Measurements from ENCODE around the gene GIGYF2. TPM values are rescaled to one million over a fixed set of nuclear protein-coding genes. Genes with fewer than 3 reads are reported as not detected.

GIGYF2 gene, protein sequence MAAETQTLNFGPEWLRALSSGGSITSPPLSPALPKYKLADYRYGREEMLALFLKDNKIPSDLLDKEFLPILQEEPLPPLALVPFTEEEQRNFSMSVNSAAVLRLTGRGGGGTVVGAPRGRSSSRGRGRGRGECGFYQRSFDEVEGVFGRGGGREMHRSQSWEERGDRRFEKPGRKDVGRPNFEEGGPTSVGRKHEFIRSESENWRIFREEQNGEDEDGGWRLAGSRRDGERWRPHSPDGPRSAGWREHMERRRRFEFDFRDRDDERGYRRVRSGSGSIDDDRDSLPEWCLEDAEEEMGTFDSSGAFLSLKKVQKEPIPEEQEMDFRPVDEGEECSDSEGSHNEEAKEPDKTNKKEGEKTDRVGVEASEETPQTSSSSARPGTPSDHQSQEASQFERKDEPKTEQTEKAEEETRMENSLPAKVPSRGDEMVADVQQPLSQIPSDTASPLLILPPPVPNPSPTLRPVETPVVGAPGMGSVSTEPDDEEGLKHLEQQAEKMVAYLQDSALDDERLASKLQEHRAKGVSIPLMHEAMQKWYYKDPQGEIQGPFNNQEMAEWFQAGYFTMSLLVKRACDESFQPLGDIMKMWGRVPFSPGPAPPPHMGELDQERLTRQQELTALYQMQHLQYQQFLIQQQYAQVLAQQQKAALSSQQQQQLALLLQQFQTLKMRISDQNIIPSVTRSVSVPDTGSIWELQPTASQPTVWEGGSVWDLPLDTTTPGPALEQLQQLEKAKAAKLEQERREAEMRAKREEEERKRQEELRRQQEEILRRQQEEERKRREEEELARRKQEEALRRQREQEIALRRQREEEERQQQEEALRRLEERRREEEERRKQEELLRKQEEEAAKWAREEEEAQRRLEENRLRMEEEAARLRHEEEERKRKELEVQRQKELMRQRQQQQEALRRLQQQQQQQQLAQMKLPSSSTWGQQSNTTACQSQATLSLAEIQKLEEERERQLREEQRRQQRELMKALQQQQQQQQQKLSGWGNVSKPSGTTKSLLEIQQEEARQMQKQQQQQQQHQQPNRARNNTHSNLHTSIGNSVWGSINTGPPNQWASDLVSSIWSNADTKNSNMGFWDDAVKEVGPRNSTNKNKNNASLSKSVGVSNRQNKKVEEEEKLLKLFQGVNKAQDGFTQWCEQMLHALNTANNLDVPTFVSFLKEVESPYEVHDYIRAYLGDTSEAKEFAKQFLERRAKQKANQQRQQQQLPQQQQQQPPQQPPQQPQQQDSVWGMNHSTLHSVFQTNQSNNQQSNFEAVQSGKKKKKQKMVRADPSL (N-terminal part only)
- polyA plus RNA-seq (27.1 to 35.5 TPM (median 32.8 TPM) in 3 replicates), polyA minus RNA-seq (66.7 to 102 TPM (median 73.6 TPM) in 3 replicates)
- polyA plus RNA-seq (2011; ENCODE audit: low read depth): 51.6 TPM
- polyA plus RNA-seq (2011; cell fraction: cytosol; rRNA removed): 16.0 and 20.7 TPM in 2 replicates
- 48.7 and 59.2 TPM in 2 replicates for polyA plus RNA-seq (2011; cell fraction: nucleus; rRNA removed)
- polyA plus RNA-seq (2012; ENCODE audit: low replicate concordance): 25.4 and 37.6 TPM in 2 replicates
- polyA minus RNA-seq (2011; cell fraction: cytosol; rRNA and poly(A)+ RNA removed): 37.4 TPM
- polyA minus RNA-seq (2011; cell fraction: nucleus; rRNA and poly(A)+ RNA removed): 68.1 and 134 TPM in 2 replicates

DNA sequence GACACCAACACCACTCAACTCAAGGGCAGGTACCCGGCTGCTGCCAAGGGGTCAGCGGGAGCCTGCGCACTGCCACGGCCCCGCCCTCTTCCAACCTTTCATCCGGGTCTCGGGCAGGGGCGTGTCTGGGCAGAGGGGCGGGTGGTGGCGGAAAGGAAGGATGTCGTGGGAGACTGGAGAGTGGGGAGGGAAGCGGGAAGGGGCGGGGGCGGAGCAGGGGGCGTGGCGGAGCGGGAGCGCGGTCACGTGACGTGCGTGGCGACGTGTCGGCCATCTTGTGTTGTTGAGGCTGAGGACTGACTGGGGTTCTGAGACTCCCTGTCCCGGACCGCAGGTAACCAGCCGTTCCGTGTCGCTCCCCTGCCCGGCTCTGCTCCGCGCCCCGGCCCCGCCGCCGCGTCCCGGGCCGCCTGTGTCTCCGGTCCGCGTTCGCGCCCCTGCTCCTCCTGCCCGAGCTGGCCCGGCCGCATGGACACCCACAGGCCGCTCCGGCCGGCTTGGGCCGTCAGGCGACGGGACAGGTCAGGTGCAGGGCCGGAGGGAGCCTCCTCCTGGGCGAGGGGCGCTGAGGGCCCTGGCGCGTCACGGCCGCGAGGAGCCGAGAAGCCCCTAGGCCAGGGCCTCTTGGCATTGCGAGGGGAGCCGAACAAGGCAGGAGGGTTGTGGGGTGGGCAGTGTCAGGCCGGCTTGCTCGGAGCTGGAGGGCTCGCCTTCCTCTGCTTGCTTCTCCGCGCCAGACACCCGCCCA is at the start of gene GIGYF2:
Gene GIGYF2 (plus strand): TSS at position 273 of the 748 bp plus-strand sequence. CDS start 37,867 bp downstream, outside the sequence.
- H3K79me2 ChIP-seq (ENCODE audit: control insufficient read depth, insufficient read depth, low read length): peaks cover 49% of the 10 kb centered on the region

More for the DNA sequence above, at the start of gene GIGYF2:
- Histone ChIP-seq H3K9me3 (ENCODE audit: control insufficient read depth, low read depth, low read length) (no peaks in the 10 kb centered on the region), H4K20me1 (ENCODE audit: control insufficient read depth, extremely low read depth, insufficient read depth, low read length) (peaks cover 3% of the 10 kb centered on the region), H3K4me3 (ENCODE audit: control insufficient read depth in 2 of 3, extremely low read depth in 1 of 3, insufficient read depth in 2 of 3, low read depth in 1 of 3, low read length in 3 of 3) (peak within 1 kb of the TSS; percentile 94 to 99 (median 97)), H3K36me3 (ENCODE audit: control insufficient read depth in 2 of 2, extremely low read depth in 1 of 2, insufficient read depth in 2 of 2, low read length in 2 of 2) (no peaks in the 10 kb centered on the region), H2AFZ (ENCODE audit: control insufficient read depth, low read length) (peak within 1 kb of the TSS; percentile 93), H3K4me2 (ENCODE audit: control insufficient read depth, extremely low read depth, insufficient read depth, low read depth, low read length) (peak within 1 kb of the TSS; percentile 88), H3K4me1 (ENCODE audit: control insufficient read depth, extremely low read depth, insufficient read depth, low read length) (peaks cover 26% of the 10 kb centered on the region), H3K27ac (ENCODE audit: control insufficient read depth, insufficient read depth, low read length) (peak within 1 kb of the TSS; percentile 93), H3K27me3 (ENCODE audit: control insufficient read depth, extremely low read depth, insufficient read depth, low read length) (no peaks in the 10 kb centered on the region), H3K9ac (ENCODE audit: control insufficient read depth, extremely low read depth, insufficient read depth, low read length) (peak within 1 kb of the TSS; percentile 97), H3K9me1 (ENCODE audit: control insufficient read depth, extremely low read depth, insufficient read depth, low read length) (no peaks in the 10 kb centered on the region)
- TF ChIP-seq, protein P1, sequence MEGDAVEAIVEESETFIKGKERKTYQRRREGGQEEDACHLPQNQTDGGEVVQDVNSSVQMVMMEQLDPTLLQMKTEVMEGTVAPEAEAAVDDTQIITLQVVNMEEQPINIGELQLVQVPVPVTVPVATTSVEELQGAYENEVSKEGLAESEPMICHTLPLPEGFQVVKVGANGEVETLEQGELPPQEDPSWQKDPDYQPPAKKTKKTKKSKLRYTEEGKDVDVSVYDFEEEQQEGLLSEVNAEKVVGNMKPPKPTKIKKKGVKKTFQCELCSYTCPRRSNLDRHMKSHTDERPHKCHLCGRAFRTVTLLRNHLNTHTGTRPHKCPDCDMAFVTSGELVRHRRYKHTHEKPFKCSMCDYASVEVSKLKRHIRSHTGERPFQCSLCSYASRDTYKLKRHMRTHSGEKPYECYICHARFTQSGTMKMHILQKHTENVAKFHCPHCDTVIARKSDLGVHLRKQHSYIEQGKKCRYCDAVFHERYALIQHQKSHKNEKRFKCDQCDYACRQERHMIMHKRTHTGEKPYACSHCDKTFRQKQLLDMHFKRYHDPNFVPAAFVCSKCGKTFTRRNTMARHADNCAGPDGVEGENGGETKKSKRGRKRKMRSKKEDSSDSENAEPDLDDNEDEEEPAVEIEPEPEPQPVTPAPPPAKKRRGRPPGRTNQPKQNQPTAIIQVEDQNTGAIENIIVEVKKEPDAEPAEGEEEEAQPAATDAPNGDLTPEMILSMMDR (optimal IDR thresholded peaks at IDR 0.05 in 1 of 3, IDR thresholded peaks at IDR 0.05 in 1 of 3, conservative IDR thresholded peaks at IDR 0.05 in 1 of 3; ENCODE audit: extremely low read depth in 1 of 3, insufficient read depth in 2 of 3, low read length in 3 of 3): no peak
- TF ChIP-seq EZH2 (IDR thresholded peaks at IDR 0.05; ENCODE audit: low read length): no peak
- FAIRE-seq (peak; percentile 52), DNase-seq (ENCODE audit: low read depth, low spot score) (peak; percentile 77)
- dilution Hi-C loops (cut with MboI; ENCODE audit: extremely low pct_ligation_motif_present, low sequenced_read_pairs): no loop called here
